ENCODE measurements around the gene SLC9C1.

SLC9C1 gene

DNA sequence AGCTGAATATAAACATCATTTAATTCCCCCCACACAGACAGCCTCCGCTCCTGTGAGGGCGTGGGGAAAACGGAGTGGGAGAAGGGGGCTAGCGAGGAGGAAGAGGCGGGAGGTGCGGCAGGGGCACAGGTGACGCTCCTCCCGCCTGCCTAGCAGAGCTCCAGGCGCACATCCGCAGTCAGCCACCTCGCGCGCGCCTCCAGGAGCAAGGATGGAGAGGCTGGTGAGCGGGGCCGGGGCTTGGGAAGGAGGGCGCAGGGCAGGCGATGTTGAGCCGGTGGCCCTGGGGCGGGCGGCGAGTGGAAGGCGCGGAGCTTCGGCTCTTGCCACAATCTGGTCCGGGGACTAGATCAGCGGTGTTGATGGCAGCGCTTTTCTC lies 39.0 kb upstream of the SLC9C1 start, which contains the start of gene CD200:
CD200 (plus strand) TSS at position 155 of the 379 bp plus-strand sequence; CDS start at position 212, 57 bp downstream.
- H3K79me2 ChIP-seq (ENCODE audit: insufficient read depth, low read length) = peaks cover 51% of the 10 kb centered on the region
- no peaks in the 10 kb centered on the region for H3K9me2 ChIP-seq (replicated peaks; ENCODE audit: low read depth, low read length)
- peaks cover 42% of the 10 kb centered on the region for H3K4me1 ChIP-seq (ENCODE audit: insufficient read depth, low read length, poor library complexity, severe bottlenecking)
- peak within 1 kb of the TSS; percentile 85 for H3K4me3 ChIP-seq (ENCODE audit: low read length, poor library complexity, severe bottlenecking)
- H2AFZ ChIP-seq (ENCODE audit: low read length) = peak within 1 kb of the TSS; percentile 98
- peak within 1 kb of the TSS; percentile 84 for H3K9ac ChIP-seq (ENCODE audit: low read depth, low read length, poor library complexity, severe bottlenecking)
- H3K27me3 ChIP-seq (ENCODE audit: insufficient read depth, low read length, poor library complexity, severe bottlenecking) = no peaks in the 10 kb centered on the region
- no peaks in the 10 kb centered on the region for H3F3A ChIP-seq (ENCODE audit: low read depth)
- H3K9me3 ChIP-seq (ENCODE audit: insufficient read depth, low read depth, low read length) = no peaks in the 10 kb centered on the region
- no peaks in the 10 kb centered on the region for H4K20me1 ChIP-seq (ENCODE audit: insufficient read depth, low read length, poor library complexity, severe bottlenecking)
- no peak for TF ChIP-seq EZH2phosphoT487 (IDR thresholded peaks at IDR 0.05; ENCODE audit: borderline replicate concordance)
- TF ChIP-seq, protein P1, sequence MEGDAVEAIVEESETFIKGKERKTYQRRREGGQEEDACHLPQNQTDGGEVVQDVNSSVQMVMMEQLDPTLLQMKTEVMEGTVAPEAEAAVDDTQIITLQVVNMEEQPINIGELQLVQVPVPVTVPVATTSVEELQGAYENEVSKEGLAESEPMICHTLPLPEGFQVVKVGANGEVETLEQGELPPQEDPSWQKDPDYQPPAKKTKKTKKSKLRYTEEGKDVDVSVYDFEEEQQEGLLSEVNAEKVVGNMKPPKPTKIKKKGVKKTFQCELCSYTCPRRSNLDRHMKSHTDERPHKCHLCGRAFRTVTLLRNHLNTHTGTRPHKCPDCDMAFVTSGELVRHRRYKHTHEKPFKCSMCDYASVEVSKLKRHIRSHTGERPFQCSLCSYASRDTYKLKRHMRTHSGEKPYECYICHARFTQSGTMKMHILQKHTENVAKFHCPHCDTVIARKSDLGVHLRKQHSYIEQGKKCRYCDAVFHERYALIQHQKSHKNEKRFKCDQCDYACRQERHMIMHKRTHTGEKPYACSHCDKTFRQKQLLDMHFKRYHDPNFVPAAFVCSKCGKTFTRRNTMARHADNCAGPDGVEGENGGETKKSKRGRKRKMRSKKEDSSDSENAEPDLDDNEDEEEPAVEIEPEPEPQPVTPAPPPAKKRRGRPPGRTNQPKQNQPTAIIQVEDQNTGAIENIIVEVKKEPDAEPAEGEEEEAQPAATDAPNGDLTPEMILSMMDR (conservative IDR thresholded peaks at IDR 0.05; ENCODE audit: low read length) = no peak
- peak within 1 kb of the TSS; percentile 83 for H3K4me2 ChIP-seq (ENCODE audit: low read depth, low read length, poor library complexity, severe bottlenecking)
- no peaks in the 10 kb centered on the region for H3K36me3 ChIP-seq (ENCODE audit: insufficient read depth, low read length)

DNA sequence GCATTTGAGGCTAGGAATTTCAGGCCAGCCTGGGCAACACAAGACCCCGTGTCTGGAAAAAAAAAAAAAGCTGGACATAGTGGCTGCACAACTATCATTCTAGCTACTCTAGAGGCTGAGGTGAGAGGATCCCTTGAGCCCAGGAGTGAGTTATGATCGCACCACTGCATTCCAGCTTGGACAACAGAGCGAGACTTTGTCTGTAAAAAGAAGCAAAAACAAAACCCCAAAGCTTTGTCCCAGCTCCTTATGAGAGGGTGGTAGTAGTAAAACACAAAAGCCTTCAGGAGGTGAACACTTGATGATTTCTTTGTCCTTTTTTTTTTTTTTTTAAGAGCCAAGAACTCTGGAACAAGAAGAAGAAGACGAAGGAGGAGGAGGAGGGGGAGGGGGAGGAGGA lies 37.8 kb upstream of the SLC9C1 start:
- peaks cover 33% of the 10 kb centered on the region for H3K4me1 ChIP-seq (ENCODE audit: insufficient read depth, low read length, poor library complexity, severe bottlenecking)
- no peaks in the 10 kb centered on the region for H3K9me2 ChIP-seq (replicated peaks; ENCODE audit: low read depth, low read length)
- TF ChIP-seq, protein P1 (conservative IDR thresholded peaks at IDR 0.05; ENCODE audit: low read length) = no peak
- no peak for TF ChIP-seq EZH2phosphoT487 (IDR thresholded peaks at IDR 0.05; ENCODE audit: borderline replicate concordance)
- no peaks in the 10 kb centered on the region for H3K36me3 ChIP-seq (ENCODE audit: insufficient read depth, low read length)
- peaks cover 42% of the 10 kb centered on the region for H3K79me2 ChIP-seq (ENCODE audit: insufficient read depth, low read length)
- H3K9me3 ChIP-seq (ENCODE audit: insufficient read depth, low read depth, low read length) = no peaks in the 10 kb centered on the region
- no peaks in the 10 kb centered on the region for H3F3A ChIP-seq (ENCODE audit: low read depth)
- no peak overlapping the region for H3K4me3 ChIP-seq (ENCODE audit: low read length, poor library complexity, severe bottlenecking)
- no peaks in the 10 kb centered on the region for H3K27me3 ChIP-seq (ENCODE audit: insufficient read depth, low read length, poor library complexity, severe bottlenecking)
- H4K20me1 ChIP-seq (ENCODE audit: insufficient read depth, low read length, poor library complexity, severe bottlenecking) = no peaks in the 10 kb centered on the region
- H3K9ac ChIP-seq (ENCODE audit: low read depth, low read length, poor library complexity, severe bottlenecking) = no peak overlapping the region
- H2AFZ ChIP-seq (ENCODE audit: low read length) = no peak overlapping the region
- no peak overlapping the region for H3K4me2 ChIP-seq (ENCODE audit: low read depth, low read length, poor library complexity, severe bottlenecking)

DNA sequence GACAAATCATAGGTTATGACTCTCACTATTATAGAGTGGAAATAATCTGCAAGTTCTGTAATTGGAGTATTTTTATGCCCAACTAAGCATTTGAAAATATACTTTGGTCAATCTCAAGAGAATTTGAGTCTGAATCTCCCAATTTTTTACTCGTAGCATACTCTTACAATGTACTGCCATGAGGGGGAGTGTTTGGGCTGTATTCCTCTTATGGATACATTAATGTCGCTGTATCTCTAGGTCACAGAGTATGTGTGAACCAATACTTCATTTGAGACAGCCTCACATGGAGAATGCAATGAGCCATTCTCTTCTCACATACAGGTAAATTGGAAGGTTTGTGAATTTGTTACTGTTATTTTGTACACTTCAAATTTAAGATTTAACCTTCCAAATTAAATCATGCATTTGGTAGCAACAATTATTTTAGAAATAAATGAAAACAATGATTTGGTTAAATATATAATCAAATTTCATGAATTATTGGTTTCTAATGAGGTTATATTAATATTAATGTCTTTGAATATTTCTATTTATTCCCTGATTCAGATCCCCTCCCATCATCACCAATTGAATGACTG lies 33.4 kb upstream of the SLC9C1 start:
- H3K9ac ChIP-seq (ENCODE audit: low read depth, low read length, poor library complexity, severe bottlenecking) = no peak overlapping the region
- no peaks in the 10 kb centered on the region for H3K9me3 ChIP-seq (ENCODE audit: insufficient read depth, low read depth, low read length)
- no peaks in the 10 kb centered on the region for H4K20me1 ChIP-seq (ENCODE audit: insufficient read depth, low read length, poor library complexity, severe bottlenecking)
- H2AFZ ChIP-seq (ENCODE audit: low read length) = no peak overlapping the region
- H3F3A ChIP-seq (ENCODE audit: low read depth) = no peaks in the 10 kb centered on the region
- TF ChIP-seq EZH2phosphoT487 (IDR thresholded peaks at IDR 0.05; ENCODE audit: borderline replicate concordance) = no peak
- TF ChIP-seq, protein P1 (conservative IDR thresholded peaks at IDR 0.05; ENCODE audit: low read length) = peak; percentile 92
- no peaks in the 10 kb centered on the region for H3K4me1 ChIP-seq (ENCODE audit: insufficient read depth, low read length, poor library complexity, severe bottlenecking)
- H3K4me2 ChIP-seq (ENCODE audit: low read depth, low read length, poor library complexity, severe bottlenecking) = no peak overlapping the region
- no peaks in the 10 kb centered on the region for H3K9me2 ChIP-seq (replicated peaks; ENCODE audit: low read depth, low read length)
- no peak overlapping the region for H3K4me3 ChIP-seq (ENCODE audit: low read length, poor library complexity, severe bottlenecking)
- no peaks in the 10 kb centered on the region for H3K36me3 ChIP-seq (ENCODE audit: insufficient read depth, low read length)
- no peaks in the 10 kb centered on the region for H3K27me3 ChIP-seq (ENCODE audit: insufficient read depth, low read length, poor library complexity, severe bottlenecking)
- H3K79me2 ChIP-seq (ENCODE audit: insufficient read depth, low read length) = no peaks in the 10 kb centered on the region
